ENCODE results near the gene TRIO.

The TRIO gene

GRCh38 chr5:14341571-14342230, 198.6 kb downstream of the TRIO start:
- no peak for DNase-seq

- DNase-seq = no peak
Measured at GRCh38 chr5:14342306-14342705, 199.2 kb downstream of the TRIO start.

- no peak for DNase-seq
Measured at GRCh38 chr5:14343376-14343775, 200.2 kb downstream of the TRIO start.

GRCh38 chr5:14347522-14347921, 204.4 kb downstream of the TRIO start:
- DNase-seq = peak; percentile 74

GRCh38 chr5:14348142-14348541, 205.0 kb downstream of the TRIO start:
- DNase-seq = no peak

GRCh38 chr5:14349029-14349428, 205.9 kb downstream of the TRIO start:
- DNase-seq = no peak

- DNase-seq = no peak
Measured at GRCh38 chr5:14351086-14351661, 208.0 kb downstream of the TRIO start.

- DNase-seq = peak; percentile 89
Measured at GRCh38 chr5:14351845-14352712, 208.9 kb downstream of the TRIO start.

GRCh38 chr5:14353726-14354474, 210.8 kb downstream of the TRIO start:
- DNase-seq = no peak

- DNase-seq = no peak
Measured at GRCh38 chr5:14355391-14355790, 212.2 kb downstream of the TRIO start.

GRCh38 chr5:14356305-14356704, 213.2 kb downstream of the TRIO start:
- no peak for DNase-seq

GRCh38 chr5:14357441-14357840, 214.3 kb downstream of the TRIO start:
- no peak for DNase-seq

- DNase-seq = no peak
Measured at GRCh38 chr5:14357851-14358250, 214.7 kb downstream of the TRIO start.

- no peak for DNase-seq
Measured at GRCh38 chr5:14358536-14358935, 215.4 kb downstream of the TRIO start.

GRCh38 chr5:14359069-14360043, 216.2 kb downstream of the TRIO start:
- no peak for DNase-seq

- no peak for DNase-seq
Measured at GRCh38 chr5:14362491-14362890, 219.3 kb downstream of the TRIO start.

- DNase-seq = peak; percentile 36
Measured at GRCh38 chr5:14364096-14364495, 221.0 kb downstream of the TRIO start.

GRCh38 chr5:14364576-14365472, 221.7 kb downstream of the TRIO start:
- DNase-seq = peak; percentile 59

GRCh38 chr5:14365831-14366430, 222.8 kb downstream of the TRIO start:
- no peak for DNase-seq

- no peak for DNase-seq
Measured at GRCh38 chr5:14366763-14367162, 223.6 kb downstream of the TRIO start.
